ENCODE data around the gene C1QTNF4.

The C1QTNF4 gene

GRCh38 chr11:47620836-47621378 is 26.7 kb upstream of the C1QTNF4 start:
- Histone ChIP-seq H3K9me2 (replicated peaks; ENCODE audit: insufficient read depth, low read length) (no peaks in the 10 kb centered on the region), H3K27ac (ENCODE audit: low read depth, low read length) (no peak overlapping the region), H3K27me3 (ENCODE audit: low read length) (no peaks in the 10 kb centered on the region), H3K9ac (ENCODE audit: low read length) (no peak overlapping the region), H3K36me3 (ENCODE audit: low read length) (peaks cover 31% of the 10 kb centered on the region), H4K20me1 (ENCODE audit: low read depth, low read length) (no peaks in the 10 kb centered on the region), H3K4me2 (ENCODE audit: low read depth, low read length, poor library complexity, severe bottlenecking) (no peak overlapping the region), H2AFZ (ENCODE audit: low read depth, low read length, severe bottlenecking) (no peak overlapping the region), H3K9me3 (ENCODE audit: insufficient read depth, low read length) (no peaks in the 10 kb centered on the region), H3K79me2 (ENCODE audit: insufficient read depth, low read length) (no peaks in the 10 kb centered on the region), H3F3A (ENCODE audit: insufficient read depth) (no peaks in the 10 kb centered on the region; the same call in none of the 2 replicates), H3K4me3 (ENCODE audit: insufficient read depth, low read length, poor library complexity, severe bottlenecking) (no peak overlapping the region)
- TF ChIP-seq CTCF (IDR thresholded peaks at IDR 0.05; ENCODE audit: insufficient read depth, low read length, poor library complexity, severe bottlenecking) (no peak), EZH2phosphoT487 (conservative IDR thresholded peaks at IDR 0.05; ENCODE audit: low read length) (no peak)

GRCh38 chr11:47617417-47617809 is 23.2 kb upstream of the C1QTNF4 start:
- Histone ChIP-seq H3K36me3 (ENCODE audit: low read length) (peaks cover 18% of the 10 kb centered on the region), H3K9me3 (ENCODE audit: insufficient read depth, low read length) (no peaks in the 10 kb centered on the region), H3K4me2 (ENCODE audit: low read depth, low read length, poor library complexity, severe bottlenecking) (no peak overlapping the region), H3K27ac (ENCODE audit: low read depth, low read length) (no peak overlapping the region), H3K9me2 (replicated peaks; ENCODE audit: insufficient read depth, low read length) (no peaks in the 10 kb centered on the region), H3K27me3 (ENCODE audit: low read length) (no peaks in the 10 kb centered on the region), H4K20me1 (ENCODE audit: low read depth, low read length) (no peaks in the 10 kb centered on the region), H3K9ac (ENCODE audit: low read length) (no peak overlapping the region), H2AFZ (ENCODE audit: low read depth, low read length, severe bottlenecking) (no peak overlapping the region), H3K4me3 (ENCODE audit: insufficient read depth, low read length, poor library complexity, severe bottlenecking) (no peak overlapping the region), H3K79me2 (ENCODE audit: insufficient read depth, low read length) (no peaks in the 10 kb centered on the region), H3F3A (ENCODE audit: insufficient read depth) (no peaks in the 10 kb centered on the region; the same call in none of the 2 replicates)
- no peak for TF ChIP-seq CTCF (IDR thresholded peaks at IDR 0.05; ENCODE audit: insufficient read depth, low read length, poor library complexity, severe bottlenecking)
- TF ChIP-seq EZH2phosphoT487 (conservative IDR thresholded peaks at IDR 0.05; ENCODE audit: low read length) = no peak

GRCh38 chr11:47616726-47617416 is 22.7 kb upstream of the C1QTNF4 start:
- H3F3A ChIP-seq (ENCODE audit: insufficient read depth) = no peaks in the 10 kb centered on the region; the same call in none of the 2 replicates
- H3K4me3 ChIP-seq (ENCODE audit: insufficient read depth, low read length, poor library complexity, severe bottlenecking) = no peak overlapping the region
- no peaks in the 10 kb centered on the region for H3K9me2 ChIP-seq (replicated peaks; ENCODE audit: insufficient read depth, low read length)
- H3K36me3 ChIP-seq (ENCODE audit: low read length) = peaks cover 13% of the 10 kb centered on the region
- no peaks in the 10 kb centered on the region for H3K9me3 ChIP-seq (ENCODE audit: insufficient read depth, low read length)
- H4K20me1 ChIP-seq (ENCODE audit: low read depth, low read length) = no peaks in the 10 kb centered on the region
- H3K9ac ChIP-seq (ENCODE audit: low read length) = no peak overlapping the region
- no peaks in the 10 kb centered on the region for H3K27me3 ChIP-seq (ENCODE audit: low read length)
- H3K27ac ChIP-seq (ENCODE audit: low read depth, low read length) = no peak overlapping the region
- TF ChIP-seq EZH2phosphoT487 (conservative IDR thresholded peaks at IDR 0.05; ENCODE audit: low read length) (no peak), CTCF (IDR thresholded peaks at IDR 0.05; ENCODE audit: insufficient read depth, low read length, poor library complexity, severe bottlenecking) (peak; percentile 34)
- no peaks in the 10 kb centered on the region for H3K79me2 ChIP-seq (ENCODE audit: insufficient read depth, low read length)
- H3K4me2 ChIP-seq (ENCODE audit: low read depth, low read length, poor library complexity, severe bottlenecking) = no peak overlapping the region
- no peak overlapping the region for H2AFZ ChIP-seq (ENCODE audit: low read depth, low read length, severe bottlenecking)

Data from SU-DHL-6 (cell line).